Nephron (organoid): ENCODE data around the gene PATJ.
A peak's percentile ranks its signal among the peaks of the same experiment; 100 is the strongest.

ENCODE experiments used
- H3K27ac Mint-ChIP-seq, 3 experiments: 2 replicates each; pipeline ENCODE4 v1.8.0; 2020; ENCODE audit warnings: mixed read lengths in 3 of 3, mild to moderate bottlenecking in 2 of 3, moderate library complexity in 1 of 3
- H3K27me3 Mint-ChIP-seq: 2 replicates; pipeline ENCODE4 v1.8.0; 2021; ENCODE audit warnings: low read depth, mild to moderate bottlenecking, moderate library complexity, mixed read lengths
- H3K36me3 Mint-ChIP-seq: 2 replicates; pipeline ENCODE4 v1.8.0; 2020; ENCODE audit warnings: low read depth, mixed read lengths
- H3K4me1 Mint-ChIP-seq: 2 replicates; pipeline ENCODE4 v1.8.0; 2020; ENCODE audit warnings: mixed read lengths
- H3K4me3 Mint-ChIP-seq, 3 experiments: 2 replicates each; pipeline ENCODE4 v1.8.0; 2020; ENCODE audit warnings: mild to moderate bottlenecking in 3 of 3, mixed read lengths in 3 of 3, moderate library complexity in 2 of 3
- H3K9me3 Mint-ChIP-seq: 2 replicates; pipeline ENCODE4 v1.8.0; 2020; ENCODE audit warnings: mixed read lengths
- CTCF ChIP-seq, 3 experiments: fragments of 200-600 bp; sonication (generic); IDR thresholded peaks; one replicate each; pipeline ENCODE4 v1.5.0; 2021; ENCODE audit warnings: antibody characterized with exemption in 3 of 3; ENCODE audit not compliant: unreplicated experiment in 3 of 3

Gene PATJ

GRCh38 chr1:62012095-62012494, 269.8 kb downstream of the PATJ start:
- H3K27me3 Mint-ChIP-seq: no peaks in the 10 kb centered on the region

GRCh38 chr1:62012836-62013235, 270.6 kb downstream of the PATJ start:
- Mint-ChIP-seq H3K36me3 (peaks cover 5% of the 10 kb centered on the region), H3K4me3 (no peak overlapping the region), H3K9me3 (no peaks in the 10 kb centered on the region), H3K27ac (peak overlapping the region; percentile 22 to 42 (median 26)), H3K4me1 (peaks cover 9% of the 10 kb centered on the region), H3K27me3 (no peaks in the 10 kb centered on the region)
- TF ChIP-seq CTCF (IDR thresholded peaks at IDR 0.05; ENCODE audit: unreplicated experiment in 3 of 3): no peak

More at GRCh38 chr1:62012095-62012494, 269.8 kb downstream of the PATJ start:
- H3K36me3 Mint-ChIP-seq: peaks cover 5% of the 10 kb centered on the region
- H3K27ac Mint-ChIP-seq: no peak overlapping the region
- H3K9me3 Mint-ChIP-seq: no peaks in the 10 kb centered on the region
- peaks cover 9% of the 10 kb centered on the region for H3K4me1 Mint-ChIP-seq
- H3K4me3 Mint-ChIP-seq: no peak overlapping the region
- TF ChIP-seq CTCF (IDR thresholded peaks at IDR 0.05; ENCODE audit: unreplicated experiment in 3 of 3): no peak

- H3K4me1 Mint-ChIP-seq: peaks cover 9% of the 10 kb centered on the region
- TF ChIP-seq CTCF (IDR thresholded peaks at IDR 0.05; ENCODE audit: unreplicated experiment in 3 of 3): no peak
- peaks cover 5% of the 10 kb centered on the region for H3K36me3 Mint-ChIP-seq
- peak overlapping the region; percentile 22 to 42 (median 26) for H3K27ac Mint-ChIP-seq
- H3K27me3 Mint-ChIP-seq: no peaks in the 10 kb centered on the region
- no peak overlapping the region for H3K4me3 Mint-ChIP-seq
- H3K9me3 Mint-ChIP-seq: no peaks in the 10 kb centered on the region
Measured at GRCh38 chr1:62013264-62013663, 271.0 kb downstream of the PATJ start.

GRCh38 chr1:62022382-62022983, 280.2 kb downstream of the PATJ start:
- H3K4me1 Mint-ChIP-seq: no peaks in the 10 kb centered on the region
- H3K36me3 Mint-ChIP-seq: peaks cover 14% of the 10 kb centered on the region
- no peak for TF ChIP-seq CTCF (IDR thresholded peaks at IDR 0.05; ENCODE audit: unreplicated experiment in 3 of 3)
- peaks cover 4% of the 10 kb centered on the region for H3K27me3 Mint-ChIP-seq
- peaks cover under 1% of the 10 kb centered on the region for H3K9me3 Mint-ChIP-seq
- H3K27ac Mint-ChIP-seq: peak overlapping the region in 1 of 3 experiments; percentile 0
- no peak overlapping the region for H3K4me3 Mint-ChIP-seq

GRCh38 chr1:62024690-62025089, 282.4 kb downstream of the PATJ start:
- H3K36me3 Mint-ChIP-seq: peaks cover 24% of the 10 kb centered on the region
- peaks cover 5% of the 10 kb centered on the region for H3K9me3 Mint-ChIP-seq
- no peaks in the 10 kb centered on the region for H3K4me1 Mint-ChIP-seq
- H3K27me3 Mint-ChIP-seq: peaks cover 8% of the 10 kb centered on the region
- no peak overlapping the region for H3K4me3 Mint-ChIP-seq
- no peak overlapping the region for H3K27ac Mint-ChIP-seq
- TF ChIP-seq CTCF (IDR thresholded peaks at IDR 0.05; ENCODE audit: unreplicated experiment in 3 of 3): no peak

GRCh38 chr1:62025154-62025553, 282.9 kb downstream of the PATJ start:
- Mint-ChIP-seq H3K4me1 (no peaks in the 10 kb centered on the region), H3K27me3 (peaks cover 8% of the 10 kb centered on the region), H3K9me3 (peaks cover 7% of the 10 kb centered on the region), H3K36me3 (peaks cover 25% of the 10 kb centered on the region), H3K27ac (no peak overlapping the region), H3K4me3 (no peak overlapping the region)
- no peak for TF ChIP-seq CTCF (IDR thresholded peaks at IDR 0.05; ENCODE audit: unreplicated experiment in 3 of 3)
